HEK293 (cell line): ENCODE measurements around the gene SMIM20.

Experiments
- CTCF ChIA-PET: fragments of 350-600 bp; formaldehyde crosslinking; extraction: SDS; loops from one replicate; lab custom pipeline; 2021; ENCODE audit warnings: antibody characterized with exemption; lab: Yijun Ruan, JAX
- POLR2A ChIA-PET: fragments of 300-600 bp; formaldehyde crosslinking; extraction: SDS; loops from one replicate; lab custom pipeline; 2020; ENCODE audit warnings: antibody characterized with exemption, inconsistent platforms; lab: Yijun Ruan, JAX
- H3K27ac ChIP-seq: fragments of 200-500 bp; sonication (Bioruptor generic); 2 replicates; pipeline ENCODE4 v1.5.1; 2014; ENCODE audit warnings: low read depth, low read length, control low read depth, inconsistent platforms; ENCODE audit errors: extremely low read depth
- H3K36me3 ChIP-seq, 2 experiments: fragments of 200-500 bp in 1 of 2; sonication (Bioruptor generic) in 1 of 2; 1 replicate in 1 of 2; 2 replicates in 1 of 2; pipeline ENCODE4 v1.5.1; 2014 to 2017; ENCODE audit warnings: inconsistent platforms in 2 of 2, low read length in 2 of 2; ENCODE audit not compliant: control insufficient read depth in 2 of 2, insufficient read depth in 1 of 2
- H3K4me1 ChIP-seq: fragments of 200-500 bp; sonication (Bioruptor generic); 2 replicates; pipeline ENCODE4 v1.5.1; 2014; ENCODE audit warnings: mild to moderate bottlenecking, low read length, inconsistent platforms; ENCODE audit not compliant: control insufficient read depth, insufficient read depth
- H3K4me3 ChIP-seq: 2 replicates; pipeline ENCODE4 v1.5.1; 2011; ENCODE audit warnings: low read depth, mild to moderate bottlenecking, control low read depth, low read length, moderate library complexity
- H3K9me3 ChIP-seq: fragments of 200-500 bp; sonication (Bioruptor generic); 2 replicates; pipeline ENCODE4 v1.5.1; 2014; ENCODE audit warnings: low read depth, low read length, inconsistent platforms; ENCODE audit not compliant: control insufficient read depth, insufficient read depth
- HOXD13 ChIP-seq: sonication (generic); formaldehyde crosslinking; IDR thresholded peaks from 2 replicates; pipeline ENCODE4 v1.8.0; 2022; ENCODE audit warnings: missing genetic modification reagents, borderline replicate concordance
- KLF7 ChIP-seq: fragments of 450-650 bp; formaldehyde crosslinking; IDR thresholded peaks from 2 replicates; pipeline ENCODE4 v1.5.1; 2016; ENCODE audit warnings: missing biosample characterization, missing genetic modification characterization, borderline replicate concordance
- PATZ1 ChIP-seq: fragments of 450-650 bp; formaldehyde crosslinking; IDR thresholded peaks from 2 replicates; pipeline ENCODE4 v1.5.1; 2016; ENCODE audit warnings: missing biosample characterization, missing genetic modification characterization
- ZBTB1 ChIP-seq: fragments of 450-650 bp; formaldehyde crosslinking; IDR thresholded peaks from 2 replicates; pipeline ENCODE4 v1.5.1; 2016; ENCODE audit warnings: missing biosample characterization, missing genetic modification characterization
- ZIC2 ChIP-seq: fragments of 450-650 bp; formaldehyde crosslinking; IDR thresholded peaks from 2 replicates; pipeline ENCODE4 v1.5.1; 2016; ENCODE audit warnings: missing biosample characterization, missing genetic modification characterization
- ZNF221 ChIP-seq: fragments of 450-650 bp; formaldehyde crosslinking; IDR thresholded peaks from 2 replicates; pipeline ENCODE4 v1.5.1; 2017; ENCODE audit warnings: missing biosample characterization, missing genetic modification characterization, borderline replicate concordance
- ZNF280D ChIP-seq: fragments of 450-650 bp; formaldehyde crosslinking; IDR thresholded peaks from 2 replicates; pipeline ENCODE4 v1.5.1; 2016; ENCODE audit warnings: missing biosample characterization, missing genetic modification characterization
- ZNF571 ChIP-seq: fragments of 450-650 bp; formaldehyde crosslinking; IDR thresholded peaks from 2 replicates; pipeline ENCODE4 v1.5.0; 2017; ENCODE audit warnings: missing biosample characterization, missing genetic modification characterization
- ZNF621 ChIP-seq: fragments of 450-650 bp; formaldehyde crosslinking; IDR thresholded peaks from 2 replicates; pipeline ENCODE4 v1.5.1; 2017; ENCODE audit warnings: missing biosample characterization, missing genetic modification characterization
- ZNF791 ChIP-seq: fragments of 450-650 bp; formaldehyde crosslinking; IDR thresholded peaks from 2 replicates; pipeline ENCODE4 v1.5.1; 2016; ENCODE audit warnings: missing biosample characterization, missing genetic modification characterization
- ZNF792 ChIP-seq: fragments of 450-650 bp; formaldehyde crosslinking; IDR thresholded peaks from 2 replicates; pipeline ENCODE4 v1.5.1; 2016; ENCODE audit warnings: missing biosample characterization, missing genetic modification characterization
- ZNF837 ChIP-seq: fragments of 450-650 bp; formaldehyde crosslinking; IDR thresholded peaks from 2 replicates; pipeline ENCODE4 v1.5.1; 2016; ENCODE audit warnings: missing biosample characterization, missing genetic modification characterization
- TF ChIP-seq, protein P1 (sequence below): fragments of 450-650 bp; formaldehyde crosslinking; IDR thresholded peaks from 2 replicates; pipeline ENCODE4 v1.5.1; 2016; ENCODE audit warnings: missing biosample characterization, missing genetic modification characterization, borderline replicate concordance

SMIM20 gene

GRCh38 chr4:25943805-25944204 is 29.8 kb downstream of the SMIM20 start:
- Histone ChIP-seq H3K9me3 (no peaks in the 10 kb centered on the region), H3K4me3 (no peak overlapping the region), H3K27ac (no peak overlapping the region), H3K36me3 (no peaks in the 10 kb centered on the region), H3K4me1 (no peaks in the 10 kb centered on the region)
- ChIA-PET POLR2A (interaction anchor here (1.3 kb wide), 1 partner anchor 30 kb away, joined by 3 read pairs; the partner anchor contains the start of gene SMIM20), CTCF (interaction anchor here (1.7 to 2.3 kb wide), 2 partner anchors 19 to 44 kb away, joined by 6 to 7 read pairs; no protein-coding TSS in a partner anchor)
- TF ChIP-seq HOXD13 (CRISPR knock-in tag) (no peak), ZNF837 (tag by site-specific recombination) (no peak), ZBTB1 (tag by site-specific recombination) (no peak), KLF7 (tag by site-specific recombination) (no peak), ZNF571 (no peak), PATZ1 (tag by site-specific recombination) (no peak)
- TF ChIP-seq, protein P1, sequence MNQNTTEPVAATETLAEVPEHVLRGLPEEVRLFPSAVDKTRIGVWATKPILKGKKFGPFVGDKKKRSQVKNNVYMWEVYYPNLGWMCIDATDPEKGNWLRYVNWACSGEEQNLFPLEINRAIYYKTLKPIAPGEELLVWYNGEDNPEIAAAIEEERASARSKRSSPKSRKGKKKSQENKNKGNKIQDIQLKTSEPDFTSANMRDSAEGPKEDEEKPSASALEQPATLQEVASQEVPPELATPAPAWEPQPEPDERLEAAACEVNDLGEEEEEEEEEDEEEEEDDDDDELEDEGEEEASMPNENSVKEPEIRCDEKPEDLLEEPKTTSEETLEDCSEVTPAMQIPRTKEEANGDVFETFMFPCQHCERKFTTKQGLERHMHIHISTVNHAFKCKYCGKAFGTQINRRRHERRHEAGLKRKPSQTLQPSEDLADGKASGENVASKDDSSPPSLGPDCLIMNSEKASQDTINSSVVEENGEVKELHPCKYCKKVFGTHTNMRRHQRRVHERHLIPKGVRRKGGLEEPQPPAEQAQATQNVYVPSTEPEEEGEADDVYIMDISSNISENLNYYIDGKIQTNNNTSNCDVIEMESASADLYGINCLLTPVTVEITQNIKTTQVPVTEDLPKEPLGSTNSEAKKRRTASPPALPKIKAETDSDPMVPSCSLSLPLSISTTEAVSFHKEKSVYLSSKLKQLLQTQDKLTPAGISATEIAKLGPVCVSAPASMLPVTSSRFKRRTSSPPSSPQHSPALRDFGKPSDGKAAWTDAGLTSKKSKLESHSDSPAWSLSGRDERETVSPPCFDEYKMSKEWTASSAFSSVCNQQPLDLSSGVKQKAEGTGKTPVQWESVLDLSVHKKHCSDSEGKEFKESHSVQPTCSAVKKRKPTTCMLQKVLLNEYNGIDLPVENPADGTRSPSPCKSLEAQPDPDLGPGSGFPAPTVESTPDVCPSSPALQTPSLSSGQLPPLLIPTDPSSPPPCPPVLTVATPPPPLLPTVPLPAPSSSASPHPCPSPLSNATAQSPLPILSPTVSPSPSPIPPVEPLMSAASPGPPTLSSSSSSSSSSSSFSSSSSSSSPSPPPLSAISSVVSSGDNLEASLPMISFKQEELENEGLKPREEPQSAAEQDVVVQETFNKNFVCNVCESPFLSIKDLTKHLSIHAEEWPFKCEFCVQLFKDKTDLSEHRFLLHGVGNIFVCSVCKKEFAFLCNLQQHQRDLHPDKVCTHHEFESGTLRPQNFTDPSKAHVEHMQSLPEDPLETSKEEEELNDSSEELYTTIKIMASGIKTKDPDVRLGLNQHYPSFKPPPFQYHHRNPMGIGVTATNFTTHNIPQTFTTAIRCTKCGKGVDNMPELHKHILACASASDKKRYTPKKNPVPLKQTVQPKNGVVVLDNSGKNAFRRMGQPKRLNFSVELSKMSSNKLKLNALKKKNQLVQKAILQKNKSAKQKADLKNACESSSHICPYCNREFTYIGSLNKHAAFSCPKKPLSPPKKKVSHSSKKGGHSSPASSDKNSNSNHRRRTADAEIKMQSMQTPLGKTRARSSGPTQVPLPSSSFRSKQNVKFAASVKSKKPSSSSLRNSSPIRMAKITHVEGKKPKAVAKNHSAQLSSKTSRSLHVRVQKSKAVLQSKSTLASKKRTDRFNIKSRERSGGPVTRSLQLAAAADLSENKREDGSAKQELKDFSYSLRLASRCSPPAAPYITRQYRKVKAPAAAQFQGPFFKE, result no peak

- ChIA-PET CTCF (interaction anchor here (0.8 kb wide), 1 partner anchor 871 kb away, joined by 4 read pairs; no protein-coding TSS in a partner anchor), POLR2A (interaction anchor here (0.7 kb wide), 1 partner anchor 31 kb away, joined by 3 read pairs; no protein-coding TSS in a partner anchor)
- no peak overlapping the region for H3K27ac ChIP-seq
- H3K4me3 ChIP-seq, result no peak overlapping the region
- no peaks in the 10 kb centered on the region for H3K4me1 ChIP-seq
- H3K36me3 ChIP-seq, result no peaks in the 10 kb centered on the region
- H3K9me3 ChIP-seq, result no peaks in the 10 kb centered on the region
- no peak for TF ChIP-seq ZNF837 (tag by site-specific recombination)
Observed at GRCh38 chr4:25948051-25948450, 34.0 kb downstream of the SMIM20 start.

DNA sequence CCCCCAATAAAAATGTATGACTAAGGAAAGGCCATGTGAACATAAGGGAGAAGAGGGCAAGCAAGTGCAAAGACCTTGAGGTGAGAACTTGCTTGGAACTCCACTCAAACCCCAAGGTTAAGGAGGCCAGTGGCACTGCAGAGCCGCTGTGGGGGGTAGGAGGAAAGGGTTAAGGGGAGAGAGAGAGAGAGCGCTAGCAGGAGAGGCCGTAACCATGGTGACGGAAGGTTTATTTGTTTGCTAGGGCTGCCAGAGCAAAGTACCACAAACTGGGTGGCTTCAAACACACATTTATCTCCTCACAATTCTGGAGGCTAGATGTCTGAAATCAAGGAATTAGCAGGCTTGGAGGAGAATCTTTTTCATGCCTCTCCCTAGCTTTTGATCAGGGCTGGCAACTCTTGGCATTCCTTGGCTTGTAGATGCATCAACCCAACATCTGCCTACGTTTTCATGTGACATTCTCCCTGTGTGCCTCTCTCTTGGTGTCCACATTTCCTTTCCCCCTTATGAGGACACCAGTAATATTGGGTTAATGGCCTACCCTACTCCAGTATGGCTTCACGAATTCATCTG is 35.2 kb downstream of the SMIM20 start:
- Histone ChIP-seq H3K4me1 (no peaks in the 10 kb centered on the region), H3K9me3 (no peaks in the 10 kb centered on the region), H3K4me3 (no peak overlapping the region), H3K27ac (no peak overlapping the region), H3K36me3 (no peaks in the 10 kb centered on the region)
- TF ChIP-seq ZIC2 (tag by site-specific recombination) (peak; percentile 20; the same call in 1 of the 2 replicates), ZNF280D (tag by site-specific recombination) (no peak), ZNF792 (tag by site-specific recombination) (no peak), ZNF221 (no peak), ZNF791 (no peak), ZNF621 (tag by site-specific recombination) (no peak)
- ChIA-PET CTCF (no interaction called here), POLR2A (no interaction called here)
